ENCODE results near the gene ARHGAP6. TPM values are rescaled to one million over a fixed set of nuclear protein-coding genes. Genes with fewer than 3 reads are reported as not detected.

The ARHGAP6 gene
- total RNA-seq, 1 experiment from 2014 or later = 0.10 TPM

- TF ChIP-seq RAD21 (IDR thresholded peaks at IDR 0.05; ENCODE audit: low read depth) (no peak), TCF7L2 (IDR thresholded peaks at IDR 0.05; ENCODE audit: borderline replicate concordance, extremely low read depth, insufficient read depth, insufficient read length) (no peak), FOSL1 (IDR thresholded peaks at IDR 0.05; ENCODE audit: low read depth) (no peak)
- Histone ChIP-seq H3K4me3 (replicated peaks in 1 of 2; ENCODE audit: low read depth in 1 of 2, low read length in 2 of 2) (no peak overlapping the region), H3K36me3 (ENCODE audit: control insufficient read depth in 1 of 2, insufficient read depth in 2 of 2, low read length in 2 of 2) (no peaks in the 10 kb centered on the region), H3K9me2 (ENCODE audit: insufficient read depth) (no peaks in the 10 kb centered on the region), H4K20me1 (ENCODE audit: insufficient read depth) (no peaks in the 10 kb centered on the region), H3K9ac (ENCODE audit: low read length) (no peak overlapping the region), H3K27ac (ENCODE audit: low read depth, low read length) (no peak overlapping the region), H3K79me2 (ENCODE audit: insufficient read depth, low read length) (no peaks in the 10 kb centered on the region), H3K4me1 (ENCODE audit: control insufficient read depth in 1 of 2, insufficient read depth in 2 of 2, low read length in 2 of 2) (no peaks in the 10 kb centered on the region), H3K4me2 (ENCODE audit: low read length) (no peak overlapping the region), H3K27me3 (ENCODE audit: insufficient read depth, low read length) (no peaks in the 10 kb centered on the region), H2AFZ (ENCODE audit: low read depth, low read length, poor library complexity, severe bottlenecking) (no peak overlapping the region), H3K9me3 (ENCODE audit: control insufficient read depth in 1 of 2, insufficient read depth in 1 of 2, low read depth in 1 of 2, low read length in 2 of 2) (no peaks in the 10 kb centered on the region)
- DNase-seq (ENCODE audit: low read depth, low spot score) = no peak
- intact Hi-C loops (cut with micrococcal nuclease) = no loop called here
- ATAC-seq = no peak
- no TSS peak for BruUV-seq (replicated peaks)
- ChIA-PET POLR2A (no interaction called here), RAD21 (ENCODE audit: low non-redundant PET in 1 of 2, low total read pairs in 2 of 2, uncharacterized antibody in 2 of 2, unreplicated experiment in 2 of 2) (no interaction called here), CTCF (no interaction called here)
Observed at GRCh38 chrX:11575332-11575731, 90.4 kb downstream of the ARHGAP6 start.

- Histone ChIP-seq H3K4me2 (ENCODE audit: low read length) (peak overlapping the region; percentile 23; the same call in 1 of the 2 replicates), H3K36me3 (ENCODE audit: control insufficient read depth in 1 of 2, insufficient read depth in 2 of 2, low read length in 2 of 2) (no peaks in the 10 kb centered on the region), H3K4me1 (ENCODE audit: control insufficient read depth in 1 of 2, insufficient read depth in 2 of 2, low read length in 2 of 2) (no peaks in the 10 kb centered on the region; a peak in 1 of 4 replicates), H2AFZ (ENCODE audit: low read depth, low read length, poor library complexity, severe bottlenecking) (no peak overlapping the region), H3K9me3 (ENCODE audit: control insufficient read depth in 1 of 2, insufficient read depth in 1 of 2, low read depth in 1 of 2, low read length in 2 of 2) (no peaks in the 10 kb centered on the region), H3K27me3 (ENCODE audit: insufficient read depth, low read length) (no peaks in the 10 kb centered on the region), H3K79me2 (ENCODE audit: insufficient read depth, low read length) (no peaks in the 10 kb centered on the region), H3K9me2 (ENCODE audit: insufficient read depth) (no peaks in the 10 kb centered on the region), H4K20me1 (ENCODE audit: insufficient read depth) (no peaks in the 10 kb centered on the region), H3K27ac (ENCODE audit: low read depth, low read length) (no peak overlapping the region), H3K4me3 (replicated peaks in 1 of 2; ENCODE audit: low read depth in 1 of 2, low read length in 2 of 2) (no peak overlapping the region), H3K9ac (ENCODE audit: low read length) (no peak overlapping the region)
- no peak for DNase-seq (ENCODE audit: low read depth, low spot score)
- no TSS peak for BruUV-seq (replicated peaks)
- CTCF ChIA-PET = no interaction called here
- RAD21 ChIA-PET (ENCODE audit: low non-redundant PET in 1 of 2, low total read pairs in 2 of 2, uncharacterized antibody in 2 of 2, unreplicated experiment in 2 of 2) = no interaction called here
- POLR2A ChIA-PET = no interaction called here
- intact Hi-C loops (cut with micrococcal nuclease) = no loop called here
- TF ChIP-seq ZFX (IDR thresholded peaks at IDR 0.05) (no peak), FOSL1 (IDR thresholded peaks at IDR 0.05; ENCODE audit: low read depth) (no peak), ELF1 (IDR thresholded peaks at IDR 0.05; ENCODE audit: borderline replicate concordance, low read depth) (no peak)
- ATAC-seq = no peak
Observed at GRCh38 chrX:11567528-11568220, 98.0 kb downstream of the ARHGAP6 start.

Data from HCT116 (cell line).